SK-MEL-5 (cell line): Measurements from ENCODE around the gene ACCS. TPM values are rescaled to one million over a fixed set of nuclear protein-coding genes. Genes with fewer than 3 reads are reported as not detected.

Experiments
- DNase-seq: peaks from one replicate; pipeline ENCODE4 v3.0.0-alpha.2; 2016; ENCODE audit warnings: low read depth, low spot score
- in situ Hi-C: cut with HindIII; loops from 2 replicates; pipeline ENCODE4 v1.10.0; 2016; ENCODE audit warnings: low sequenced_read_pairs, high pct_unique_total_duplicates, low pct_unique_long_range_greater_than_20kb
- total RNA-seq: library from RNA; depleted of rRNA; stranded (reverse); fragments of >200 nt; shearing (Covaris generic); gene quantifications from 2 replicates; pipeline ENCODE4 v1.2.3, GENCODE V29; 2014

The ACCS gene
- total RNA-seq, 1 experiment from 2014 or later = 7.2 TPM

DNA sequence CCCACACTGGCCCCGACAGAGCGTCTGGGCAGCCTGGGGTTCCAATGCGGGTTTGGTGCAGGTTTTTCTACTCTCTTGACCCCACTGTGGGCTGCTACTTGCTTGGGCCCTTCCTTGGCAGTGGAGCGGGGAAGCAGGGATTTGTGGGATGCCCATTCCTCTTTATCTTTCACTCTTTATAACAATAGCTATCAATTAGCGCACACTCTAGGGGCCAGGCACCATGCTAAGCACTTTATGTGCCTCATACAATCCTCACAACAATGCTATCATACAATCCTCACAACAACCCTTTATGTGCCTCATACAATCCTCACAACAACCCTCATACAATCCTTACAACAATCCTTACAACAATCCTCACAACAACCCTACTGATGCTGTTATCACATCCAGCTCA is 12.7 kb downstream of the ACCS start:
- in situ Hi-C loops = no loop called here
- no peak for DNase-seq

DNA sequence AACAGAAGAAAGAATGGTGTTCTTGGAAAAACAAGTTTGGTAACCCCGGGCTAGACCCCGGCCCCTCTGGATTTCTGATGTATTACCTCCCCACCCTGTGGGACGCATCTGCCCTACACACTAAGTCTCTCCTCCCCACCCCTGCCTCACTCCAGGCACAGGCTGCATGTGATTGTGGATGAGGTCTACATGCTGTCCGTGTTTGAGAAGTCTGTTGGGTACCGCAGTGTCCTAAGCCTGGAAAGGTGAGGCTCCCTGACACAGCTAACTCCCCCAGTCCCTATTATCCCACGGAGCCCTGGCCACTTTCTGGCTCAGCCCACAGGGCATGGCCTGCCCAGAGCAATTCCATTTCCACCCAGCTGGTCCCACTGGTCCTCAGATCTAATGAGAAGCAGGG is 13.3 kb downstream of the ACCS start:
- in situ Hi-C loops = no loop called here
- no peak for DNase-seq

DNA sequence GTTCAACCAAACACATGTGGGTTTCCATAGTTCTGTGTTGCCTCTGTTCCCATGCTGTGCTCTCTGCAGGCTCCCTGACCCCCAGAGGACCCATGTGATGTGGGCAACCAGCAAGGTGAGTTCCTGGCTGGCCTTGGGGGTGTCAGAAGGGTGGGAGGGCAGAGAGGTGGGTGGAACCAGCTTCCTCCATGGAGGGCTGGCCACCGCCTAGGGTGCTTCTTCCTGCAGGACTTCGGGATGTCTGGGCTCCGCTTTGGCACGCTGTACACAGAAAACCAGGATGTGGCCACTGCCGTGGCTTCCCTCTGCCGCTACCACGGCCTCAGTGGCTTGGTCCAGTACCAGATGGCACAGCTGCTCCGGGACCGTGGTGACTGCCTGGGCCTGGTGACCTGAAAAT is 14.9 kb downstream of the ACCS start:
- in situ Hi-C loops = no loop called here
- DNase-seq = no peak

DNA sequence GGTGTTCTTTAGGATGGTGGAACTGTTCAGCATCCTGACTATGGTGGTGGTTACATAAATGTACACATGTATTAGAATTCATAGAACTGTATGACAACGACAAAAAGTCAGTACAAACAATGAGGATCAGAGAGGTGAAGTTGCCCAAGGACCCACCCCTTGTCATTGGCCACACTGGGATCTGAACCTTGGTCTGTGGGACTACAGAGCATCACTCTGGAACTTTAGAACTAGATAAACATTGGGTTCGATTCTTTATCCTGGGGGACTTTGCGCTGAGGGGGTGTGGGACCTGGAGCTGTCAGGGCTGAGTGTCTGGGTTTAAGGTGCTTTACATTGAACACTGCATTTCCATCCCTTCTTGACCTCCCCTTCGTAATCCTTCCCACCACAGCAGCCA is 16.6 kb downstream of the ACCS start:
- no peak for DNase-seq
- in situ Hi-C loops = no loop called here

DNA sequence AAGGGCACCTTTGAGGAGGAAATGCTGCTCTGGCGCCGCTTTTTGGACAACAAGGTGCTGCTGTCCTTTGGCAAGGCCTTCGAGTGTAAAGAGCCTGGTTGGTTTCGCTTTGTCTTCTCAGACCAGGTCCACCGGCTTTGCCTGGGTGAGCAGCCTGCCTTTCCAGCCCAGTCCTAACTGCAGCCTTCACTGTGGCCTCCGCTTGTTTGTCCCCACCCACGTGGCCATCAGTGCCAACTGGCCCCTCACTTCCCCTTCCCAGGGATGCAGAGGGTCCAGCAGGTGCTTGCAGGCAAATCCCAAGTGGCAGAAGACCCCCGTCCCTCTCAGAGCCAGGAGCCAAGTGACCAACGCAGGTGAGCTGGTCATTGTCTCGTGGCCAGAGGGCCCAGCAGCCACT is 17.4 kb downstream of the ACCS start:
- no peak for DNase-seq
- in situ Hi-C loops = no loop called here

DNA sequence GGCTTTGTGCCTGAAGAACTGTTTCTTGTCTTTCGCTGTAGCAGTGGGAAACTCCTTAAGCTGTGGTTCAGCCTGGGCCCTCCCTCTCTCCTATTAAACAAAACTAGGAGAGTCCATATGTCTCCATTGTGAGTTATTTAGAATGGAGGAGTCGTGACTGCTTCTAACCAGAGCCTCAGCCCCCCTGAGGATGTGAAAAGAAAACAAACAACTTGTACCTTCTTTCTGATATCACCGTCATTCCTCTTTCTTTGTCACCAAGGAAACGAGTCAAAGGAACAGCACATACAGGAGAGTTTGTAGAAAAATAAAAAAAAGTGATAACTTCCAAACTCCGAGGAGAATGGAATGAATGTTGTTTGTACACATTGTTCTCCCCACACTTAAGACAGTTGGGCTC is 17.8 kb downstream of the ACCS start:
- DNase-seq = no peak
- in situ Hi-C loops = no loop called here

DNA sequence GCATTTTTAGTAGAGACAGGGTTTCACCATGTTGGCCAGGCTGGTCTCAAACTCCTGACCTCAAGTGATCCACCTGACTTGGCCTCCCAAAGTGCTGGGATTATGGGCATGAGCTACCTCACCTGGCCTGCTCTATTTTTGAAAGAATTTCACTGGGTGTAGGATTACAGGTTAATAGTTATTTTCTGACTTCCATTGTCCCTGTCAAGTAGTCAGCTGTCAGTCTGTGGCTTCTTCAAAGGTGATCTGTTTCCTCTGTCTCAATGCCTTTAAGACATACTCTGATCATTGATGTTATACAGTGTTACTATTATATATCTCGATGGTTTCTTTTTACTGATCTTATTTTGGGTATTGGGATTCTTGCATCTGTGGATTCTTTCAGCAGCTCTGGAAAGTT is 19.3 kb downstream of the ACCS start:
- in situ Hi-C loops = no loop called here
- no peak for DNase-seq

DNA sequence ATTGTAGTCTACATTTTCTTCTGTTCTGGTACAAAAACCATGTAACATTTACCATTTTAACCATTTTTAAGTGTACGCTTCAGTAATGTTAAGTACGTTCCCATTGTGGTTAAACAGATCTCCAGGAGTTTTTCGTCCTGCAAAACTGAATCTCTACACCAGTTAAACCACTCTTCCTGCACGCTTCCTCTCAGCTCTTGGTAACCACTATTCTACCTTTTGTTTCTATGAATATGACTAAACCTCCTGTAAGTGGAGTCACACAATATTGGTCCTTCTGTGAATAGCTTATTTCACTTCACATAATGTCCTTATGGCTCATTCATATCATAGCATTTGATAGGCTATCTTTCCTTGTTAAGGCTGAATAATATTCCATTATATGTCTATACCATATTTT is 22.3 kb downstream of the ACCS start:
- in situ Hi-C loops = no loop called here
- DNase-seq = no peak

DNA sequence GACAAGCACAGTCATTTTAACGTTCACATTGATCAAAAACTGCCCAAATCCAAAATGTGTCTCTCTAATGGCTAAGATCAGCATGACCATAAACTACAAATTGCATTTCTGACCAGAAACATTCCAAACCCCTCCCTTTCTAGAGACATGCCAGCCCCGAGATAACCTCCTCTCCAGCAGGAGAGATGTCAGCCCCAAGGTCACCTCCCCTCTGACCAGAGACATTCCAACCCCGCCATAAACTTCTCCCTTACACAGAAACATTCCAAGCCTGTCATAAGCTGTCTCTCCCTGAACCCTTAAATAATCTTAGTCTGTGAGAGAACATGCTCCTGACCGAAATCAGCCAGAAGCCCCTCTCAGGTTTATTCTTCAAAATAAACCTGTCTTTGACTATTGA is 22.8 kb downstream of the ACCS start:
- in situ Hi-C loops = no loop called here
- DNase-seq = no peak

DNA sequence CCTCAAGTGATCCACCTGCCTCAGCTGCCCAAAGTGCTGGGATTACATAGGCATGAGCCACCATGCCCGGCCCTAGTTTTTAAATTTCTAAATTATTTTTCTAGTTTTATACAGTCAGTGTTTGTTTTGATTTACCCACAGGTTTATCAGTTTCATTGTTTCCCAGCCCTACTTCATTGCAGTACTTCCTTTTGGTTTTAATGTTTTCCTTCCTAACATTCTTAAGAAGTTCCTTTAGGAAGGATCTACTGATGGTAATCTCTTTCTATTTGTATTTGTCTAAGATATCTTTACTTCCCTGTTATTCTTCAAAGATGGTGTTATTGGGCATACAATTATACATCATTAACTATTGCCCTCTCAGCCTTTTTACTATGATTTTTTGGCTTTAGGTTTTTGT is 24.5 kb downstream of the ACCS start:
- in situ Hi-C loops = no loop called here
- DNase-seq = no peak

DNA sequence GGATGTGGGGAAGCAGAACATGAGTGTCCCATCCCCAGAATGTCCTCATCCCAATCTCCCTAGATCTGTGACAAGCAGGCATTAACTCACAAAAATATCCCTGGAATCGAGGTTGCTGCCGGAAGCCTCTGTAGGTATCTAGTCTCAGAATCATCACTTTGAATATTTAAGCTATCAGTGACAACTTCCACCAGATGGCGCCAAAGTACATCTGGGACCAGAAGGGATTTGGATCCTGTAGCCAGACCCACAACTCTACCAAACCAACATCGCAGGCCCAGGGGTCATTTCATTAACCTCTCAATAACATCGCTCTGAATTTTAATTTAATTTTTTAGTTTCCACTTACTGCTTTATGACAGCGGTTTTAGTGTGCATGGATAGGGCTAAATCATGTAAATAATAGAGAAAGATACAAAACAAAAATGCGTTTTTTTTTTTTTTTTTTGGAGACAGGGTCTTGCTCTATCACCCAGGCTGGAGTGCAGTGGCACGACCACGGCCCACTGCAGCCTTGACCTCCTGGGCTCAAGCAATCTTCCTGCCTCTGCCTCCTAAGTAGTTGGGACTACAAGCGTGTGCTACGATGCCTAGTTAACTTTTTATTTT is 28.3 kb downstream of the ACCS start:
- peak; percentile 87 for DNase-seq
- in situ Hi-C loops = no loop called here

DNA sequence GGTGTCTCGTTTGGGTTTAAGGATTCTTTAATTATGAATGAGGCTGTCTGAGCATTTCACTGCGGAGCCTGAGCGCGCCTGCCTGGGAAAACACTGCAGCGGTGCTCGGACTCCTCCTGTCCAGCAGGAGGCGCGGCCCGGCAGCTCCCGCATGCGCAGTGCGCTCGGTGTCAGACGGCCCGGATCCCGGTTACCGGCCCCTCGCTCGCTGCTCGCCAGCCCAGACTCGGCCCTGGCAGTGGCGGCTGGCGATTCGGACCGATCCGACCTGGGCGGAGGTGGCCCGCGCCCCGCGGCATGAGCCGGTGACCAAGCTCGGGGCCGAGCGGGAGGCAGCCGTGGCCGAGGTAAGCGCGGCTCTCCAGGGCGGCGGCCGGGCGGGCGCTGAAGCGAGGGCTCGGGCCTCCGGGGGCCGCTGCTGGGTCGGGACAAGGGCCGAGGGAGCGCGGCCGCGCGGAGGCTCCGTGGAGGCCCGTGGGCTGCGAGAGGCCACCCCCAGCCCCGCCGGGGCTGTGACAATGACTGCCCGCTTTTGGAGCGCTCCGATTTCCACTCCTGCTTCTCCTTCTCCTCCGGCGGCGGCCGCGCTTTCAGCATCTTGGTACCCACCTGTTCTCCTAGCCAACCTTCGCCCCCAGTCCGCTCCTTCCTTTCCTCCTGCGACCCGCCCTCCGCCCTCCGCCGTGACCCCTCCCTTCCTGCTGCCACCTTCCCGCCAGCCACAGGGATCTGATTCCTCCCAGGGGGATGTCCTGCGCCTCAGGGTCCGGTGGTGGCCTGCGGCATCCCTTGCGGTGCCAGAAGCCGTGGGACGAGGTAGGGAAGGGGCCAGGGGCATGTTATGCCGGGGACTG is 29.7 kb downstream of the ACCS start, which contains the start of gene EXT2:
TSS of gene EXT2 (plus strand) at position 173 of the 854 bp plus-strand sequence. CDS start 12,035 bp downstream, outside the sequence.
- DNase-seq = peak; percentile 84
- in situ Hi-C loops = no loop called here

DNA sequence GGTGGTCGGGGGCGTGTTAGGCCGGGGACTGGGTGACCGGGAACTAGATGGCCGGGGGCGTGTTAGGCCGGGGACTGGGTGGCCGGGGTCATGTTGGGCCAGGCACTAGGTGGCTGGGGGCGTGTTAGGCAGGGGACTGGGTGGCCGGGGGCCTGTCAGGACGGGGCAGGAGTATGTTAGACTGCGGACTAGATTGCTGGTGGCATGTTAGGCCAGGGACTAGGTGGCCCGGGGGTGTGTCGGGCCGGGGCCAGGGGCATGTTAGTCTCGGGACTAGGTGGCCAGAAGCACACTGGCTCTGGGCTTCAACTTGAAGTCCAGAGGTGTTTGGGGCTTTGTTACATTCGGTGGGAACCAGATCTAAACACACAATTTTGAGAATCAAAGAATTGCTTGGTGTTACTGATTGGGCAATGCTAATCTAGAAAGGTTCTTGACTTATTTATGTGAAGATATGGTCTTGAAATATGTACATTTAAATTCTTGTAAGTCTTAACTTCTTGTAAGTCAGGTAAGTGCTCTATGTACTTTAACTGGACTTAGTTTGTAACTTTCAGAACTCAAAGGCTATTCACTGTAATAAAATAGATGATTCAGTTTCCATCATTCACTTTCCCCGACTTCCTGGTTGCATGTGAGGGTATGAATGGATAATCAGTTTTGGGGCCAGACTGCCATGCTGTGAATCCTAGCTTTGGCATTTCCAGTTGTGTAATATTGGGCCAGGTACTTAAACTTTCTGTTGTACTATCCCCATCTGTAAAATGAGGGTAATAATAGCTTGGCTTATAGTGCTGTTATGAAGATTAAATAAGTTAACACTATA is 30.5 kb downstream of the ACCS start:
- in situ Hi-C loops = no loop called here
- peak; percentile 26 for DNase-seq

DNA sequence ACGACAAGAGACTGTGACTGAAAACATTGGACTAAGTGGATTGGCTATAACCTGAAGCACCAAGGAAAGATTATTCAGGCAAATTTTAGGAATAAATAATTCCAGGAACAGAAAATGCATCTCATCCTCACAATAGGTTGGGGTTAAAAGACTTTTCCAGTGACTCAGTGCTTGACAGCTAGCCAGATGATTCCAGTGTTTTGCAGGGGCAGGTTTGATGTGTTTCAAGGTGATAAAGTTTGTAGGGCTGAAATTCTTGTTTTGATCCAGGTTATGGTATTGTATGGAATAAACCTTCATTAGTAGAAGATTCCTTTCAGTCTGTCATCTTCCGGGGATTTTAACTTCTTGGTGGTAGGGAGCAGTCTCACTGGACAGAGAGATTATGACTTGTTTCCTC is 31.8 kb downstream of the ACCS start:
- no peak for DNase-seq
- in situ Hi-C loops = no loop called here

DNA sequence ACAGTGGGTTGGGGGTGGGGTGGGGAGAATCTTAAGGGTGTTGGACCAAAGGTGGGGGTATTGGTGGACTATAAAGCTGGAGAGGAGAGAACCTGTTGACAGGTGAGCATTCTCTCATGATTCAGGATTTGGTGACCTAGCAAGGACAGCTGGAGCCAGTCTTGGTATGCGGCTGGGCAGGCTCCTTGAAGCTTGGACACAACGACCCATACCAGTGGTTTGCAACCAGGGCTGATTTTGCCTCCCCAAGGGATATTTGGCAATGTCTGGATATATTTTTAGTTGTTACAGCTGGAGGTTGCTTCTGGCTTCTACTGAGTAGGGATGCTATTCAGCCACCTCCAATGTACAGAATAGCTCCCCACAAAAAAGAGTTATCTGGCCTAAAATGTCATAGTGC is 35.0 kb downstream of the ACCS start:
- in situ Hi-C loops = no loop called here
- no peak for DNase-seq

DNA sequence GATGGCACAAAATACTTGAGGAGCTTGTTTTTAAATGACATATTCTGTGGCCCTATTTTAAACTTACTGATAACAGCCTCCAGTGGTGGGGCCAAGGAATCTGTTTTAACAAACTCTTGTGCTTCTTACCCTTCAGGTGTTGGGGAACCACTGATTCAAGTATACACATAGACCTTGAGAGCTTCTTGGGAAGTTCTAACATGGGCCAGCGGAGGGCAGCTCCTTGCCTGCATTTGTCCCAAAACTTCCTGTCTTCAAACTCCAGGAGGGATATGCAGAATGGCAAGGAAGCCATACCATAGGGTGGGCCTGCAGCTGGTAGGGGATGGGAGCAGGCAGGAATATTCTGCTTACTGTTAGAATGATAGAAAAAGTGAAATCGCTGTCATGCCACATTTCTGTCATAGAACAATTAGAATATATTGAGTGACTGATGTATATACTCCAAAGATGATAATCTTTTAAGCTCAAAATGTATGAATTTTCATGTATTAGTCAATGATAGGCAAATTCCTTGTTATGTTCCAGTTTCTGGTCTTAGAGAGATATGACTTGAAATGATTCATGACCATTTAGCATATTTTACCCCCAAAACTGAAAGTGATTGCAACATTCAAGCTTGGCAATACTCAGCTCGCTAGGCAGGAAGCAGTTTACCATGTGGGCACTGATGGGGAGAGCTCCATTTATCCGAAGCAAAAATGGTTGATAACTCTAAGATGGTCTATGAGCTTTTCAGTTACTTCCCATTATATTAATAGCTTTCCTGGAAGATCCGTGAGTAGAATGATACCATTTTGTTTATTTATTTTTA is 38.6 kb downstream of the ACCS start:
- peak; percentile 53 for DNase-seq
- in situ Hi-C loops = no loop called here

DNA sequence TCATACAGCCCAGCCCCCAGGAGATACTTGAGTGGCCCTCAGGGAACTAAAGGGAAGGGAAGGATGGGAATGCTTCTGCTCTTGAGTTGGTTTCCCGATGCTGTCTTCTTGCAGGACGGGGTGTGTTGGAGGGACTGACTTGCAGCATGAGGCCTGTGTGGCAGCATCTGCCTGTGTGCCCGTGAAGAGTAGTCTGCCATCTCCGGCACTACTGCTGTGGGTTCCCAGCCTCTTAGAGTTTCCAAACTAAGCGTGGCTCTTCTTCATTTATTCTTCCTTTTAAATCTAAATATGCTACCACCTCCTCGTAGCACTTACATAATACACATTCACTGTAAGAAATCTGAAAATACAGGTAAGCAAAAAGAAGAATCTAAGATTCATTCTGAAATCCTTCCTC is 42.2 kb downstream of the ACCS start:
- DNase-seq = no peak
- in situ Hi-C loops = no loop called here

DNA sequence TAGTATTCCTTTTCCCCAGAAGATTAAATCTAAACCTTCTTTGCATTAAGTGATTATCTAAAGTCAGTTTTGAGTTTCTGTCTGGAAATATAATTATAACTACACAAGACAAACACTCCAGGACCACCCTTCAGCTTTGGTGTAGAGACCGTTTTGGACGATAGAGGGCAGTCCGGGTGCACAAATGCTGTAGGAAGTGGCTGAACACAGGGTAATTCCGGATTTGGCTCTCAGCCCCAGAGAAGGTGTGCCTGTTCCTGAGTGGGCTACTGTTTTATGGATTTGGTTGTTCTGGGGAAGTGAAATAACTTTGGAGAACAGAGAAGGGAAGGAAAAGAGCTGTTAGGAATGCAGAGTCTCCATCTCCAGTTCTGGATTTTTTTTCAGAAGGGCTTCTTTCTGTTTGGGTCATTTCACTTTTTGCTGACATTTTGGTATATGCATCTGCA is 44.2 kb downstream of the ACCS start:
- in situ Hi-C loops = no loop called here
- peak; percentile 77 for DNase-seq
